GM23338 (cell line): Measurements from ENCODE around the gene MYOM3. TPM values are rescaled to one million over a fixed set of nuclear protein-coding genes. Genes with fewer than 3 reads are reported as not detected.

Source experiments
- ATAC-seq: fragments of 200-7000 bp; cut with Tn5 transposase; 3 replicates; pipeline ENCODE4 v1.9.1; 2020
- DNase-seq: peaks from one replicate; pipeline ENCODE4 v3.0.0-alpha.2; 2015; ENCODE audit warnings: low spot score
- H2AFZ ChIP-seq: fragments of 200-600 bp; sonication (generic); 2 replicates; pipeline ENCODE4 v1.8.0; 2016; ENCODE audit warnings: antibody characterized with exemption, mild to moderate bottlenecking, moderate library complexity
- H3F3A ChIP-seq: fragments of 200-600 bp; sonication (generic); replicated peaks from 2 replicates; pipeline ENCODE4 v1.8.0; 2017; ENCODE audit warnings: antibody characterized with exemption, mixed run types, low read depth
- H3K27ac ChIP-seq: fragments of 200-600 bp; sonication (generic); 2 replicates; pipeline ENCODE4 v1.6.1; 2016; ENCODE audit warnings: low read depth
- H3K27me3 ChIP-seq: fragments of 200-600 bp; sonication (generic); 2 replicates; pipeline ENCODE4 v1.8.0; 2016; ENCODE audit warnings: mild to moderate bottlenecking, mixed run types, moderate library complexity; ENCODE audit not compliant: insufficient read depth
- H3K36me3 ChIP-seq: fragments of 200-600 bp; sonication (generic); 2 replicates; pipeline ENCODE4 v1.8.0; 2016; ENCODE audit warnings: mild to moderate bottlenecking; ENCODE audit not compliant: insufficient read depth
- H3K4me1 ChIP-seq: fragments of 200-600 bp; sonication (generic); 2 replicates; pipeline ENCODE4 v1.8.0; 2016; ENCODE audit warnings: mild to moderate bottlenecking, moderate library complexity; ENCODE audit not compliant: insufficient read depth
- H3K4me2 ChIP-seq: fragments of 200-600 bp; sonication (generic); 2 replicates; pipeline ENCODE4 v1.7.1; 2017; ENCODE audit warnings: mixed run types
- H3K4me3 ChIP-seq: fragments of 200-600 bp; sonication (generic); 2 replicates; pipeline ENCODE4 v1.6.1; 2016; ENCODE audit warnings: mixed run types
- H3K79me2 ChIP-seq: fragments of 200-600 bp; sonication (generic); replicated peaks from 2 replicates; pipeline ENCODE4 v1.8.0; 2017; ENCODE audit warnings: mild to moderate bottlenecking; ENCODE audit not compliant: insufficient read depth
- H3K9me2 ChIP-seq: fragments of 200-600 bp; sonication (generic); 2 replicates; pipeline ENCODE4 v1.8.0; 2017; ENCODE audit not compliant: insufficient read depth
- H4K20me1 ChIP-seq: fragments of 200-600 bp; sonication (generic); replicated peaks from 2 replicates; pipeline ENCODE4 v1.8.0; 2017; ENCODE audit warnings: mild to moderate bottlenecking; ENCODE audit not compliant: insufficient read depth
- H3K27ac Mint-ChIP-seq: 2 replicates; pipeline ENCODE4 v1.8.0; 2020; ENCODE audit warnings: inconsistent platforms, mild to moderate bottlenecking, moderate library complexity, mixed read lengths
- H3K27me3 Mint-ChIP-seq: 3 replicates; pipeline ENCODE4 v1.8.0; 2022; ENCODE audit warnings: low read depth, mild to moderate bottlenecking, moderate library complexity, mixed read lengths, inconsistent platforms; ENCODE audit not compliant: insufficient read depth, poor library complexity
- H3K36me3 Mint-ChIP-seq: 3 replicates; pipeline ENCODE4 v1.8.0; 2021; ENCODE audit warnings: low read depth, mild to moderate bottlenecking, inconsistent platforms, moderate library complexity, mixed read lengths
- H3K4me1 Mint-ChIP-seq: 3 replicates; pipeline ENCODE4 v1.8.0; 2020; ENCODE audit warnings: mild to moderate bottlenecking, inconsistent platforms, mixed read lengths
- H3K4me3 Mint-ChIP-seq: 3 replicates; pipeline ENCODE4 v1.8.0; 2021; ENCODE audit warnings: moderate library complexity, mild to moderate bottlenecking, inconsistent platforms, mixed read lengths
- H3K9me3 Mint-ChIP-seq: 3 replicates; pipeline ENCODE4 v1.8.0; 2020; ENCODE audit warnings: moderate library complexity, mild to moderate bottlenecking, inconsistent platforms, mixed read lengths
- EZH2 ChIP-seq: fragments of 200-600 bp; sonication (generic); IDR thresholded peaks from one replicate; pipeline ENCODE4 v1.8.0; 2017; ENCODE audit warnings: antibody characterized with exemption, mild to moderate bottlenecking, low read depth; ENCODE audit not compliant: unreplicated experiment
- NANOG ChIP-seq: IDR thresholded peaks from 2 replicates; pipeline ENCODE4 v1.6.1; 2016; ENCODE audit warnings: antibody characterized with exemption, borderline replicate concordance
- STAT1 ChIP-seq: IDR thresholded peaks from one replicate; pipeline ENCODE4 v1.6.1; 2016; ENCODE audit warnings: antibody characterized with exemption; ENCODE audit not compliant: unreplicated experiment
- ZNF114 ChIP-seq: fragments of 250-450 bp; sonication (Bioruptor Pico); IDR thresholded peaks from 2 replicates; pipeline ENCODE4 v1.5.0; 2020; ENCODE audit warnings: mild to moderate bottlenecking, moderate library complexity
- polyA plus RNA-seq: library from polyadenylated mRNA; unstranded; fragments of >200 nt; fragmentation: Nextera tagmentation; extraction: Ambion mirVana; gene quantifications from 2 replicates; pipeline ENCODE4 v1.2.1, GENCODE V29; 2016
- total RNA-seq: library from RNA; depleted of rRNA; stranded (reverse); fragments of >200 nt; shearing (Covaris generic); gene quantifications from 2 replicates; pipeline ENCODE4 v1.2.3, GENCODE V29; 2014
- TF ChIP-seq, protein P1 (sequence below): IDR thresholded peaks from one replicate; pipeline ENCODE4 v1.6.1; 2018; ENCODE audit warnings: antibody characterized with exemption; ENCODE audit not compliant: unreplicated experiment
- TF ChIP-seq, protein P2 (sequence below), 2 experiments: fragments of 200-600 bp in 1 of 2; sonication (generic) in 1 of 2; conservative IDR thresholded peaks; 2 replicates each; pipeline versions ENCODE4 v1.5.1 to v1.6.1; 2016 to 2017; ENCODE audit warnings: antibody characterized with exemption in 2 of 2, low read depth in 2 of 2, mild to moderate bottlenecking in 2 of 2, moderate library complexity in 1 of 2

The MYOM3 gene
- total and polyA plus RNA-seq, 2 experiments from 2014 or later: not detected

- Histone ChIP-seq H3K27ac (no peak overlapping the region), H3K79me2 (0 out of 2 replicates have a peak, but pooled peaks cover 9% of the 10 kb centered on the region), H3K4me1 (peaks cover 16% of the 10 kb centered on the region; the same call in 1 of the 2 replicates), H3K4me2 (no peak overlapping the region), H3K9me2 (no peaks in the 10 kb centered on the region), H2AFZ (no peak overlapping the region), H3K4me3 (no peak overlapping the region), H3K27me3 (no peaks in the 10 kb centered on the region), H3K36me3 (no peaks in the 10 kb centered on the region; the same call in 1 of the 2 replicates), H3F3A (no peaks in the 10 kb centered on the region), H4K20me1 (no peaks in the 10 kb centered on the region)
- DNase-seq (no peak), ATAC-seq (no peak)
- H3K4me1 Mint-ChIP-seq: peaks cover 26% of the 10 kb centered on the region
- no peak overlapping the region for H3K4me3 Mint-ChIP-seq
- no peaks in the 10 kb centered on the region for H3K9me3 Mint-ChIP-seq
- H3K36me3 Mint-ChIP-seq: peaks cover 21% of the 10 kb centered on the region
- TF ChIP-seq STAT1 (no peak), NANOG (no peak)
- TF ChIP-seq, protein P1, sequence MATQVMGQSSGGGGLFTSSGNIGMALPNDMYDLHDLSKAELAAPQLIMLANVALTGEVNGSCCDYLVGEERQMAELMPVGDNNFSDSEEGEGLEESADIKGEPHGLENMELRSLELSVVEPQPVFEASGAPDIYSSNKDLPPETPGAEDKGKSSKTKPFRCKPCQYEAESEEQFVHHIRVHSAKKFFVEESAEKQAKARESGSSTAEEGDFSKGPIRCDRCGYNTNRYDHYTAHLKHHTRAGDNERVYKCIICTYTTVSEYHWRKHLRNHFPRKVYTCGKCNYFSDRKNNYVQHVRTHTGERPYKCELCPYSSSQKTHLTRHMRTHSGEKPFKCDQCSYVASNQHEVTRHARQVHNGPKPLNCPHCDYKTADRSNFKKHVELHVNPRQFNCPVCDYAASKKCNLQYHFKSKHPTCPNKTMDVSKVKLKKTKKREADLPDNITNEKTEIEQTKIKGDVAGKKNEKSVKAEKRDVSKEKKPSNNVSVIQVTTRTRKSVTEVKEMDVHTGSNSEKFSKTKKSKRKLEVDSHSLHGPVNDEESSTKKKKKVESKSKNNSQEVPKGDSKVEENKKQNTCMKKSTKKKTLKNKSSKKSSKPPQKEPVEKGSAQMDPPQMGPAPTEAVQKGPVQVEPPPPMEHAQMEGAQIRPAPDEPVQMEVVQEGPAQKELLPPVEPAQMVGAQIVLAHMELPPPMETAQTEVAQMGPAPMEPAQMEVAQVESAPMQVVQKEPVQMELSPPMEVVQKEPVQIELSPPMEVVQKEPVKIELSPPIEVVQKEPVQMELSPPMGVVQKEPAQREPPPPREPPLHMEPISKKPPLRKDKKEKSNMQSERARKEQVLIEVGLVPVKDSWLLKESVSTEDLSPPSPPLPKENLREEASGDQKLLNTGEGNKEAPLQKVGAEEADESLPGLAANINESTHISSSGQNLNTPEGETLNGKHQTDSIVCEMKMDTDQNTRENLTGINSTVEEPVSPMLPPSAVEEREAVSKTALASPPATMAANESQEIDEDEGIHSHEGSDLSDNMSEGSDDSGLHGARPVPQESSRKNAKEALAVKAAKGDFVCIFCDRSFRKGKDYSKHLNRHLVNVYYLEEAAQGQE: no peak
- H3K27me3 Mint-ChIP-seq: peaks cover 15% of the 10 kb centered on the region
- H3K27ac Mint-ChIP-seq: no peak overlapping the region
Observed at GRCh38 chr1:24156542-24157260, 44.8 kb upstream of the MYOM3 start.

- H4K20me1 ChIP-seq: no peaks in the 10 kb centered on the region
- no peaks in the 10 kb centered on the region for H3K27me3 ChIP-seq
- Mint-ChIP-seq H3K27ac (peak overlapping the region; percentile 48; the same call in 1 of the 2 replicates), H3K9me3 (no peaks in the 10 kb centered on the region), H3K4me1 (peaks cover 38% of the 10 kb centered on the region), H3K27me3 (peaks cover 24% of the 10 kb centered on the region), H3K36me3 (peaks cover 21% of the 10 kb centered on the region), H3K4me3 (no peak overlapping the region)
- no peak for TF ChIP-seq EZH2
- TF ChIP-seq, protein P2, sequence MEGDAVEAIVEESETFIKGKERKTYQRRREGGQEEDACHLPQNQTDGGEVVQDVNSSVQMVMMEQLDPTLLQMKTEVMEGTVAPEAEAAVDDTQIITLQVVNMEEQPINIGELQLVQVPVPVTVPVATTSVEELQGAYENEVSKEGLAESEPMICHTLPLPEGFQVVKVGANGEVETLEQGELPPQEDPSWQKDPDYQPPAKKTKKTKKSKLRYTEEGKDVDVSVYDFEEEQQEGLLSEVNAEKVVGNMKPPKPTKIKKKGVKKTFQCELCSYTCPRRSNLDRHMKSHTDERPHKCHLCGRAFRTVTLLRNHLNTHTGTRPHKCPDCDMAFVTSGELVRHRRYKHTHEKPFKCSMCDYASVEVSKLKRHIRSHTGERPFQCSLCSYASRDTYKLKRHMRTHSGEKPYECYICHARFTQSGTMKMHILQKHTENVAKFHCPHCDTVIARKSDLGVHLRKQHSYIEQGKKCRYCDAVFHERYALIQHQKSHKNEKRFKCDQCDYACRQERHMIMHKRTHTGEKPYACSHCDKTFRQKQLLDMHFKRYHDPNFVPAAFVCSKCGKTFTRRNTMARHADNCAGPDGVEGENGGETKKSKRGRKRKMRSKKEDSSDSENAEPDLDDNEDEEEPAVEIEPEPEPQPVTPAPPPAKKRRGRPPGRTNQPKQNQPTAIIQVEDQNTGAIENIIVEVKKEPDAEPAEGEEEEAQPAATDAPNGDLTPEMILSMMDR (conservative IDR thresholded peaks at IDR 0.05; ENCODE audit: low read depth in 2 of 2): peak; percentile 60 to 61
- TF ChIP-seq ZNF114 (CRISPR knock-in tag): no peak
- no peak for TF ChIP-seq STAT1
- no peak overlapping the region for H2AFZ ChIP-seq
- no peaks in the 10 kb centered on the region for H3K9me2 ChIP-seq
- H3K36me3 ChIP-seq: no peaks in the 10 kb centered on the region
- no peak overlapping the region for H3K4me3 ChIP-seq
- DNase-seq (peak; percentile 78), ATAC-seq (peak; percentile 9; the same call in 2 of the 3 replicates)
- H3K79me2 ChIP-seq: 0 out of 2 replicates have a peak, but pooled peaks cover 9% of the 10 kb centered on the region
- no peak overlapping the region for H3K4me2 ChIP-seq
- peaks cover 16% of the 10 kb centered on the region; the same call in 1 of the 2 replicates for H3K4me1 ChIP-seq
- H3F3A ChIP-seq: no peaks in the 10 kb centered on the region
- 0 out of 2 replicates have a peak overlapping the region, but pooled peaks have one; percentile 88 for H3K27ac ChIP-seq
Observed at GRCh38 chr1:24155011-24155782, 43.3 kb upstream of the MYOM3 start.
